ENCODE measurements around the gene FAM200C.

The FAM200C gene

DNA sequence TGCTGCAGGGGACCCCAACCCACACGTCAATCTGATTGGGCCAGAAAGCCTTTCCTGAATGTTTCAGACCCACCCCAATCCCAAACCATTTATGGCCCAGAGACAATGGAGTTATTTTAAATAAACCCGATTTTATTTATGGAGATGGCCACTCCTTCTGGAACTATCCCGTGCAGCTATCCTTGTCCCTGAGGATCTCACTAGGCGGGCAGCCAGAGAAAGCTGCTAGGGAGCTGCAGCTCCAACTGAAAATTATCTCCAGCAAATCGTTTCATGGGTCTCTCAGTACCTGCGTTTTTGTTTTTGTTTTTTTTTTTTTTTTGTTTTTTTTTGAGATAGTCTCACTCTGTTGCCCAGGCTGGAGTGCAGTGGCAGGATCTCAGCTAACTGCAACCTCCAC lies 52.4 kb downstream of the FAM200C start:
- TF ChIP-seq FOXP2 (optimal IDR thresholded peaks at IDR 0.05; ENCODE audit: borderline replicate concordance, extremely low read depth, extremely low read length, insufficient read depth) (no peak), POLR2AphosphoS5 (IDR thresholded peaks at IDR 0.05; ENCODE audit: low read depth, low read length) (no peak), TAF1 (IDR thresholded peaks at IDR 0.05; ENCODE audit: borderline replicate concordance, insufficient read depth, low read length) (no peak), SIN3A (IDR thresholded peaks at IDR 0.05; ENCODE audit: borderline replicate concordance, insufficient read depth, low read length) (no peak)
- TF ChIP-seq, protein P1, sequence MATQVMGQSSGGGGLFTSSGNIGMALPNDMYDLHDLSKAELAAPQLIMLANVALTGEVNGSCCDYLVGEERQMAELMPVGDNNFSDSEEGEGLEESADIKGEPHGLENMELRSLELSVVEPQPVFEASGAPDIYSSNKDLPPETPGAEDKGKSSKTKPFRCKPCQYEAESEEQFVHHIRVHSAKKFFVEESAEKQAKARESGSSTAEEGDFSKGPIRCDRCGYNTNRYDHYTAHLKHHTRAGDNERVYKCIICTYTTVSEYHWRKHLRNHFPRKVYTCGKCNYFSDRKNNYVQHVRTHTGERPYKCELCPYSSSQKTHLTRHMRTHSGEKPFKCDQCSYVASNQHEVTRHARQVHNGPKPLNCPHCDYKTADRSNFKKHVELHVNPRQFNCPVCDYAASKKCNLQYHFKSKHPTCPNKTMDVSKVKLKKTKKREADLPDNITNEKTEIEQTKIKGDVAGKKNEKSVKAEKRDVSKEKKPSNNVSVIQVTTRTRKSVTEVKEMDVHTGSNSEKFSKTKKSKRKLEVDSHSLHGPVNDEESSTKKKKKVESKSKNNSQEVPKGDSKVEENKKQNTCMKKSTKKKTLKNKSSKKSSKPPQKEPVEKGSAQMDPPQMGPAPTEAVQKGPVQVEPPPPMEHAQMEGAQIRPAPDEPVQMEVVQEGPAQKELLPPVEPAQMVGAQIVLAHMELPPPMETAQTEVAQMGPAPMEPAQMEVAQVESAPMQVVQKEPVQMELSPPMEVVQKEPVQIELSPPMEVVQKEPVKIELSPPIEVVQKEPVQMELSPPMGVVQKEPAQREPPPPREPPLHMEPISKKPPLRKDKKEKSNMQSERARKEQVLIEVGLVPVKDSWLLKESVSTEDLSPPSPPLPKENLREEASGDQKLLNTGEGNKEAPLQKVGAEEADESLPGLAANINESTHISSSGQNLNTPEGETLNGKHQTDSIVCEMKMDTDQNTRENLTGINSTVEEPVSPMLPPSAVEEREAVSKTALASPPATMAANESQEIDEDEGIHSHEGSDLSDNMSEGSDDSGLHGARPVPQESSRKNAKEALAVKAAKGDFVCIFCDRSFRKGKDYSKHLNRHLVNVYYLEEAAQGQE (IDR thresholded peaks at IDR 0.05; ENCODE audit: insufficient read depth in 1 of 2, low read depth in 2 of 2, low read length in 2 of 2): no peak

All from PFSK-1 (cell line).